Thymus (tissue), 11 donors: Measurements from ENCODE around the gene FAM53B. TPM values are rescaled to one million over a fixed set of nuclear protein-coding genes. Genes with fewer than 3 reads are reported as not detected.

Experiments used
- DNase-seq, 9 donors: peaks; one replicate each; pipeline ENCODE4 v3.0.0-alpha.2; 2013; ENCODE audit warnings: low spot score in 9 of 9, low read depth in 6 of 9, missing footprints in 1 of 9
- H3K27ac ChIP-seq, 2 donors: one replicate each; pipeline ENCODE4 v1.5.1; 2013; ENCODE audit warnings: control low read depth in 1 of 2, low read depth in 1 of 2, low read length in 1 of 2, mild to moderate bottlenecking in 1 of 2, moderate library complexity in 1 of 2
- H3K27me3 ChIP-seq, 2 donors: one replicate each; pipeline ENCODE4 v1.5.1; 2013; ENCODE audit warnings: low read length in 1 of 2; ENCODE audit not compliant: control insufficient read depth in 2 of 2, insufficient read depth in 1 of 2
- H3K36me3 ChIP-seq, 2 donors: one replicate each; pipeline ENCODE4 v1.5.1; 2013; ENCODE audit warnings: low read length in 1 of 2, mild to moderate bottlenecking in 1 of 2, moderate library complexity in 1 of 2; ENCODE audit not compliant: control insufficient read depth in 2 of 2, insufficient read depth in 2 of 2
- H3K4me1 ChIP-seq, 2 donors: one replicate each; pipeline ENCODE4 v1.5.1; 2013; ENCODE audit warnings: low read length in 2 of 2; ENCODE audit not compliant: control insufficient read depth in 2 of 2, insufficient read depth in 2 of 2
- H3K4me3 ChIP-seq, 2 donors: one replicate each; pipeline ENCODE4 v1.5.1; 2013; ENCODE audit warnings: low read length in 2 of 2, control low read depth in 1 of 2, mild to moderate bottlenecking in 1 of 2
- H3K9me3 ChIP-seq, 2 donors: one replicate each; pipeline ENCODE4 v1.5.1; 2013; ENCODE audit warnings: low read length in 1 of 2, mild to moderate bottlenecking in 1 of 2; ENCODE audit not compliant: control insufficient read depth in 2 of 2, insufficient read depth in 1 of 2
- WGBS: extraction: QIAGEN DNeasy Blood & Tissue Kit; methylation state at CpG from one replicate; pipeline ENCODE4 v1.1.7; 2013; 5-methylcytosine and 5-hydroxymethylcytosine counted together
- polyA plus RNA-seq: library from polyadenylated mRNA; stranded (reverse); fragments of 200-250 nt; gene quantifications from one replicate; pipeline ENCODE4 v1.2.3, GENCODE V29; 2013
- total RNA-seq: library from RNA; stranded (reverse); fragments of 120-200 nt; gene quantifications from one replicate; pipeline ENCODE4 v1.2.4, GENCODE V29; 2013
- donor health status: healthy.

FAM53B gene
- total and polyA plus RNA-seq, 2 donors = 46.2 to 57.6 TPM

DNA sequence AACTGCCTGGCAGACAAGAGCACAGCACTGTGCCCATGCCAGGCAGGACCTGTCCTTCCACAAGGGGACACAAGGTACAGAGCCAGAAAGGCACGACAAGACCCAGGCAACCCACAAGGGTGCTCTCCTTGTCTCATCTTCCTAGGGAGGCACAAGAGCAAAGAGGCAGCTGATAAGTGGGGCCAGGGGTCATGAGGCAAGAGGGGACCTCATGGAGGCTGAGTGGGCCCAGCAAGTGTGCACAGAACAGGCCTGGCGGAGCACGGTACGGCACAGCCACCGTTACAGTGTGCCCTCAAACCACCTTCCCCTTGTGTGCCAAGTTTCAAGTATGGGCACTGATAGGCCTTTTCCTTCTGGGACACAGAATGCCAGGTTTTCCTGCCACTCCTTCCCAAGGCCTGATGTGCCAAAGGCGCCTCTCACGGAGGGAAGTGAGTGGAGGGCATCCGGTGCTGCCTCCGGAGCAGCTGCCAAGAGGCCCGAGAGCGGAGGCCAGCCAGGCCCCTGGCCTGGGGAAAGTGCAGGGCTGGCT lies 75.6 kb downstream of the FAM53B start:
- peak overlapping the region; percentile 36 to 59 for H3K27ac ChIP-seq
- H3K4me3 ChIP-seq = no peak overlapping the region
- WGBS = 96% methylated on average over 11 of the region's 11 CpGs
- H3K4me1 ChIP-seq = peaks cover 54 to 85% of the 10 kb centered on the region in 2 donors
- peaks cover 78 to 79% of the 10 kb centered on the region in 2 donors for H3K36me3 ChIP-seq
- H3K27me3 ChIP-seq = no peaks in the 10 kb centered on the region
- no peak for DNase-seq
- H3K9me3 ChIP-seq = no peaks in the 10 kb centered on the region

- WGBS = 92% methylated on average over 15 of the region's 15 CpGs
- H3K9me3 ChIP-seq = no peaks in the 10 kb centered on the region
- H3K27me3 ChIP-seq = no peaks in the 10 kb centered on the region
- peaks cover 85 to 87% of the 10 kb centered on the region in 2 donors for H3K36me3 ChIP-seq
- H3K4me3 ChIP-seq = no peak overlapping the region
- DNase-seq = no peak
- peak overlapping the region; percentile 36 to 59 for H3K27ac ChIP-seq
- peaks cover 45 to 85% of the 10 kb centered on the region in 2 donors for H3K4me1 ChIP-seq
Observed at GRCh38 chr10:124667425-124668345, 76.5 kb downstream of the FAM53B start.

DNA sequence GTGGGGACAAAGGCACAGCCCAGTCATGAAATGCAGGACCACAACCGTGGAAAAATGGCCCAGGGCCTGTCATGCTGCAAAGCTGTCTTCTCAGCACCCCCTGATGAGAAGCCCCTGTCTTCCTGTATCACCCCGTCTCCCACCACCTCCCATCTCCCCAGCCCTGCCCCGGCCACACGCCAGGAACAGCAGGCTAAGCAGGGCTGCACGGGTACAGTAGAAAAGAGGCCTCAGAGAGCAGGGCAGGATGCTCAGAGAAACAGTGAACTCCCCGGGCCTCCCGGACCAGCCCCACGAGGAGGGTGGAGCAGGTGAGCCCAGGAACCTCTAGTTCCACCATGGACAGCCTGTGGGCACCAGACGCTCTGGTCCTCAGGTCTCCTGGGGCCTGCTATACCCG lies 77.7 kb downstream of the FAM53B start:
- H3K4me1 ChIP-seq = peaks cover 36 to 78% of the 10 kb centered on the region in 2 donors
- no peak overlapping the region for H3K27ac ChIP-seq
- H3K36me3 ChIP-seq = peaks cover 79 to 87% of the 10 kb centered on the region in 2 donors
- H3K27me3 ChIP-seq = no peaks in the 10 kb centered on the region
- H3K9me3 ChIP-seq = no peaks in the 10 kb centered on the region
- no peak overlapping the region for H3K4me3 ChIP-seq
- whole genome bisulfite sequencing = 96% methylated on average over 10 of the region's 10 CpGs
- DNase-seq = no peak

GRCh38 chr10:124665980-124666379 lies 78.2 kb downstream of the FAM53B start:
- 97% methylated on average over 3 of the region's 3 CpGs for WGBS
- Histone ChIP-seq H3K36me3 (peaks cover 80 to 85% of the 10 kb centered on the region in 2 donors), H3K27ac (no peak overlapping the region), H3K4me1 (peaks cover 31 to 76% of the 10 kb centered on the region in 2 donors), H3K9me3 (no peaks in the 10 kb centered on the region), H3K4me3 (no peak overlapping the region), H3K27me3 (no peaks in the 10 kb centered on the region)
- no peak for DNase-seq

DNA sequence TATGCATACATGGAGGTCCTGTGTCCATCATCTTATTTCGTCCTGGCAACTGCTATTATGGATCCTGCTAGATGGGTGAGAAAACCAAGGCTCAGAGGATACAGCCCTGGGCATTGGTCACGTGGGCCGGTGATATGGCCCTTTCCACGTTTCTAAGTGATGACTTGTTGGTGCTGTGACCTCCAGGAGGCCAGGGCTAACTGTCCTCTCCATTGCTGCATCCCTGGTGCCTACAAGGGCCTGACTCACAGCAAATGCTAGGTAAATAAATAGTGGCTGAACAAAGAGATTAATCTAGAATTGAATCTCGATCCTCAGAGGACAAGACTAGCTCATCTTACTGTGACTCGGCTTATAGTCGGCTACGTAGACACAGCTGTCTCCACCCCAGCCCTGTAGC lies 78.6 kb downstream of the FAM53B start:
- Histone ChIP-seq H3K9me3 (no peaks in the 10 kb centered on the region), H3K36me3 (peaks cover 82 to 85% of the 10 kb centered on the region in 2 donors), H3K4me1 (peaks cover 27 to 73% of the 10 kb centered on the region in 2 donors), H3K27ac (no peak overlapping the region), H3K4me3 (no peak overlapping the region), H3K27me3 (no peaks in the 10 kb centered on the region)
- 97% methylated on average over 8 of the region's 8 CpGs for WGBS
- no peak for DNase-seq

- Histone ChIP-seq H3K4me1 (peaks cover 23 to 73% of the 10 kb centered on the region in 2 donors), H3K4me3 (no peak overlapping the region), H3K9me3 (no peaks in the 10 kb centered on the region), H3K27me3 (no peaks in the 10 kb centered on the region), H3K36me3 (peaks cover 82 to 85% of the 10 kb centered on the region in 2 donors), H3K27ac (no peak overlapping the region)
- 99% methylated on average over 2 of the region's 2 CpGs for WGBS
- DNase-seq = no peak
Observed at GRCh38 chr10:124665091-124665490, 79.1 kb downstream of the FAM53B start.

- Histone ChIP-seq H3K36me3 (peaks cover 76% of the 10 kb centered on the region in 2 donors), H3K27me3 (no peaks in the 10 kb centered on the region), H3K9me3 (no peaks in the 10 kb centered on the region), H3K4me3 (no peak overlapping the region), H3K27ac (no peak overlapping the region), H3K4me1 (peaks cover 30 to 74% of the 10 kb centered on the region in 2 donors)
- WGBS = 98% methylated on average over 11 of the region's 11 CpGs
- DNase-seq = no peak
Observed at GRCh38 chr10:124663766-124664360, 80.3 kb downstream of the FAM53B start.

- Histone ChIP-seq H3K27me3 (no peaks in the 10 kb centered on the region), H3K27ac (no peak overlapping the region), H3K36me3 (peaks cover 70 to 78% of the 10 kb centered on the region in 2 donors), H3K4me3 (no peak overlapping the region), H3K4me1 (peaks cover 30 to 74% of the 10 kb centered on the region in 2 donors), H3K9me3 (no peaks in the 10 kb centered on the region)
- DNase-seq = no peak
- WGBS = 95% methylated on average over 8 of the region's 8 CpGs
Observed at GRCh38 chr10:124663228-124663627, 81.0 kb downstream of the FAM53B start.

- Histone ChIP-seq H3K4me3 (no peak overlapping the region), H3K27ac (no peak overlapping the region), H3K27me3 (no peaks in the 10 kb centered on the region), H3K9me3 (peaks cover 0 to 3% of the 10 kb centered on the region in 2 donors), H3K36me3 (peaks cover 57 to 67% of the 10 kb centered on the region in 2 donors), H3K4me1 (peaks cover 34 to 70% of the 10 kb centered on the region in 2 donors)
- DNase-seq = no peak
- WGBS = 97% methylated on average over 9 of the region's 9 CpGs
Observed at GRCh38 chr10:124661660-124662180, 82.5 kb downstream of the FAM53B start.
